GM12878 (cell line): ENCODE data around the gene ZDHHC11B. TPM values are rescaled to one million over a fixed set of nuclear protein-coding genes. Genes with fewer than 3 reads are reported as not detected.

ENCODE experiments used
- ATAC-seq: fragments of 200-7000 bp; cut with Tn5 transposase; 3 replicates; pipeline ENCODE4 v1.9.1; 2020; ENCODE audit warnings: mild to moderate bottlenecking, moderate library complexity
- BruUV-seq: library from RNA; stranded (reverse); fragments of 400-500 nt; replicated peaks from 2 replicates; lab custom pipeline; 2021; lab: Mats Ljungman, UMichigan
- CTCF ChIA-PET: fragments of 300-600 bp; sonication (Branson Sonifier 250); formaldehyde crosslinking; extraction: SDS; loops from one replicate; lab custom pipeline; 2021; ENCODE audit warnings: inconsistent platforms; lab: Yijun Ruan, JAX
- POLR2A ChIA-PET: fragments of 350-600 bp; formaldehyde crosslinking; extraction: SDS; loops from one replicate; lab custom pipeline; 2021; ENCODE audit warnings: inconsistent platforms; lab: Charles Lee
- RAD21 ChIA-PET: fragments of 300-600 bp; sonication (Branson Sonifier 250); formaldehyde crosslinking; loops from one replicate; lab custom pipeline; 2023; ENCODE audit warnings: antibody characterized with exemption; ENCODE audit not compliant: unreplicated experiment; lab: Charles Lee
- SMC1A ChIA-PET: fragments of 300-600 bp; sonication (Branson Sonifier 250); formaldehyde crosslinking; loops from one replicate; lab custom pipeline; 2023; ENCODE audit not compliant: unreplicated experiment, uncharacterized antibody; lab: Charles Lee
- DNase-seq: peaks from one replicate; pipeline ENCODE4 v3.0.0-alpha.2; 2011; ENCODE audit warnings: low read depth, low spot score
- FAIRE-seq: peaks from 3 replicates; lab custom pipeline; 2011; peaks lifted over from hg19 to GRCh38; lab: Jason Lieb, UNC
- H2AFZ ChIP-seq: 2 replicates; pipeline ENCODE4 v1.6.0; 2011; ENCODE audit warnings: low read depth, low read length, control low read depth; ENCODE audit not compliant: control insufficient read depth
- H3K27ac ChIP-seq: 2 replicates; pipeline ENCODE4 v1.5.1; 2011; ENCODE audit warnings: control low read depth; ENCODE audit not compliant: control insufficient read depth, insufficient read depth
- H3K27me3 ChIP-seq, 2 experiments: replicated peaks in 1 of 2; 2 replicates each; pipeline versions ENCODE4 v1.6.0 to v1.6.1; 2011; ENCODE audit warnings: low read length in 1 of 2; ENCODE audit not compliant: control insufficient read depth in 2 of 2, insufficient read depth in 2 of 2
- H3K36me3 ChIP-seq, 2 experiments: 2 replicates each; pipeline ENCODE4 v1.5.1; 2011; ENCODE audit warnings: low read length in 1 of 2; ENCODE audit not compliant: control insufficient read depth in 2 of 2, insufficient read depth in 2 of 2
- H3K4me1 ChIP-seq: 2 replicates; pipeline ENCODE4 v1.6.1; 2011; ENCODE audit warnings: mild to moderate bottlenecking, low read length, moderate library complexity, mixed read lengths; ENCODE audit not compliant: control insufficient read depth, insufficient read depth
- H3K4me2 ChIP-seq: 2 replicates; pipeline ENCODE4 v1.6.0; 2011; ENCODE audit warnings: control low read depth; ENCODE audit not compliant: control insufficient read depth, insufficient read depth
- H3K4me3 ChIP-seq: fragments of 200-600 bp; sonication (generic); 2 replicates; pipeline ENCODE4 v1.5.1; 2016
- H3K79me2 ChIP-seq: 2 replicates; pipeline ENCODE4 v1.6.0; 2011; ENCODE audit warnings: low read length; ENCODE audit not compliant: control insufficient read depth, insufficient read depth
- H3K9ac ChIP-seq: 2 replicates; pipeline ENCODE4 v1.8.0; 2011; ENCODE audit warnings: low read length, control low read depth, mixed read lengths; ENCODE audit not compliant: control insufficient read depth, insufficient read depth
- H3K9me3 ChIP-seq: replicated peaks from 3 replicates; pipeline ENCODE4 v1.5.1; 2011; ENCODE audit warnings: mild to moderate bottlenecking, low read length; ENCODE audit not compliant: control insufficient read depth, insufficient read depth
- H4K20me1 ChIP-seq: 2 replicates; pipeline ENCODE4 v1.6.0; 2011; ENCODE audit not compliant: control insufficient read depth, insufficient read depth
- BACH1 ChIP-seq: fragments of 450-650 bp; IDR thresholded peaks from 2 replicates; pipeline ENCODE4 v1.6.1; 2017; ENCODE audit warnings: mild to moderate bottlenecking, borderline replicate concordance
- BHLHE40 ChIP-seq, 2 experiments: fragments of 450-650 bp in 1 of 2; IDR thresholded peaks; 2 replicates each; pipeline ENCODE4 v1.6.1; 2011 to 2017; ENCODE audit warnings: low read depth in 2 of 2, borderline replicate concordance in 1 of 2, improper control_type of control experiment in 1 of 2, low read length in 1 of 2, mild to moderate bottlenecking in 1 of 2
- CHD1 ChIP-seq: IDR thresholded peaks from 2 replicates; pipeline ENCODE4 v1.6.1; 2012; ENCODE audit warnings: low read depth, low read length, improper control_type of control experiment
- CHD4 ChIP-seq: fragments of 200-600 bp; sonication (generic); IDR thresholded peaks from 2 replicates; pipeline ENCODE4 v1.6.1; 2016; ENCODE audit warnings: mild to moderate bottlenecking
- JUND ChIP-seq: IDR thresholded peaks from 2 replicates; pipeline ENCODE4 v1.6.1; 2012; ENCODE audit warnings: low read depth, mild to moderate bottlenecking, low read length, improper control_type of control experiment, moderate library complexity
- KDM1A ChIP-seq: fragments of 200-600 bp; sonication (generic); IDR thresholded peaks from 2 replicates; pipeline ENCODE4 v1.6.1; 2016; ENCODE audit warnings: borderline replicate concordance
- MXI1 ChIP-seq: fragments of 150-350 bp; IDR thresholded peaks from 2 replicates; pipeline ENCODE4 v1.6.1; 2011; ENCODE audit warnings: low read depth, mild to moderate bottlenecking, inconsistent platforms, low read length, improper control_type of control experiment
- RAD51 ChIP-seq: fragments of 450-650 bp; IDR thresholded peaks from 2 replicates; pipeline ENCODE4 v1.6.1; 2016; ENCODE audit warnings: moderate library complexity, mild to moderate bottlenecking, inconsistent platforms
- ZNF217 ChIP-seq: fragments of 450-650 bp; IDR thresholded peaks from 2 replicates; pipeline ENCODE4 v1.6.1; 2017; ENCODE audit warnings: antibody characterized with exemption, mild to moderate bottlenecking
- ZNF384 ChIP-seq: IDR thresholded peaks from 2 replicates; pipeline ENCODE4 v1.6.1; 2012; ENCODE audit warnings: low read depth, mild to moderate bottlenecking, low read length, improper control_type of control experiment, borderline replicate concordance
- ZSCAN29 ChIP-seq: fragments of 450-650 bp; IDR thresholded peaks from 2 replicates; pipeline ENCODE4 v1.6.1; 2017; ENCODE audit warnings: mild to moderate bottlenecking, moderate library complexity
- WGBS: methylation state at CpG from one replicate; pipeline ENCODE4 v1.1.6; 2016; ENCODE audit warnings: low lambda C conversion rate; ENCODE audit not compliant: insufficient replicate concordance, insufficient coverage; ENCODE audit errors: missing lambda C conversion rate; 5-methylcytosine and 5-hydroxymethylcytosine counted together
- in situ Hi-C: fragments of 300-500 bp; cut with MboI; formaldehyde crosslinking; loops from 9 replicates; pipeline ENCODE4 v1.14.3; 2018; ENCODE audit warnings: mixed read lengths
- intact Hi-C: fragments of 100-400 bp; cut with micrococcal nuclease; formaldehyde crosslinking; loops from one replicate; pipeline ENCODE4 v1.14.2; 2022; ENCODE audit not compliant: unreplicated experiment
- polyA plus RNA-seq, 11 experiments: library from polyadenylated mRNA; depleted of rRNA in 4 of 11; unstranded in 6 of 11; stranded (reverse) in 5 of 11; fragments of >200 nt; fragmentation: Nextera tagmentation in 4 of 11; fragmentation: Illumina TruSeq in 1 of 11; extraction: Ambion mirVana in 4 of 11; extraction: Trizol in 1 of 11; gene quantifications; 1 replicate in 1 of 11; 2 replicates in 10 of 11; pipeline versions ENCODE4 v1.2.1 to v1.2.3, GENCODE V29; 2011 to 2016; ENCODE audit warnings: inconsistent platforms in 2 of 11, missing spikeins in 2 of 11, low read depth in 1 of 11
- total RNA-seq, 4 experiments: library from RNA; depleted of rRNA in 3 of 4; stranded (reverse); fragments of >200 nt in 3 of 4; fragmentation: Illumina TruSeq in 1 of 4; extraction: Trizol in 1 of 4; gene quantifications; 2 replicates each; pipeline versions ENCODE4 v1.2.1 to v1.2.3, GENCODE V29; 2013 to 2021
- TF ChIP-seq, protein P1 (sequence below): IDR thresholded peaks from 2 replicates; pipeline ENCODE4 v1.6.1; 2011; ENCODE audit warnings: borderline replicate concordance, low read depth, mild to moderate bottlenecking, moderate library complexity, low read length; ENCODE audit not compliant: insufficient read depth, poor library complexity, severe bottlenecking
- TF ChIP-seq, protein P2 (sequence below): fragments of 450-650 bp; conservative IDR thresholded peaks from 2 replicates; pipeline ENCODE4 v1.6.1; 2017; ENCODE audit warnings: mild to moderate bottlenecking, moderate library complexity
- TF ChIP-seq, protein P3 (sequence below): fragments of 450-650 bp; IDR thresholded peaks from 2 replicates; pipeline ENCODE4 v1.6.1; 2017; ENCODE audit warnings: antibody characterized with exemption, mild to moderate bottlenecking, moderate library complexity

ZDHHC11B gene
- total and polyA plus RNA-seq, 10 of the 15 experiments (the other 5 are each of a cell fraction or from before 2014, with no cell fraction given), result 0.01 to 0.10 (median 0.09) TPM; not detected in 7

DNA sequence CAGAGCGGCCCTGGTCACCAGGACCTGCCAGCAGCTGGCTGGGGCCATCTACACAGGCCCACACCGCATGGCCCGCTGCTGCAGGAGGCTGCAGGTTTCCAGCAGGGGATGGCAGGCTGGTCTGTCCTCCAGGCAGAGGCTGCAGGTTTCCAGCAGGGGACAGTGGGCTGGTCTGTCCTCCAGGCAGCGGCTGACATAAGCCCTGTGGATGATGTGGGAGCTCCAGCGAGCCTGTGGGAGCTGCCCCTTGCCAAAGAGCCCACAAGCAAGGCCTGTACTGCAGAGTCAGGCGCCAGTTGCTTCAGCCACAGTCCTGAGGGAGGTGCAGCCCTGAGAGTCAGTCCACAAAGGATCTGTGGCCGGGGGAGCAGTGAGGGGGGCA lies 109.9 kb downstream of the ZDHHC11B start (continued):
- TF ChIP-seq ZNF217 (no peak), CHD4 (no peak), RAD51 (no peak), MXI1 (no peak), BHLHE40 (IDR thresholded peaks at IDR 0.05; ENCODE audit: borderline replicate concordance in 1 of 2, low read depth in 2 of 2, low read length in 1 of 2) (no peak), KDM1A (no peak)
- TF ChIP-seq, protein P1, sequence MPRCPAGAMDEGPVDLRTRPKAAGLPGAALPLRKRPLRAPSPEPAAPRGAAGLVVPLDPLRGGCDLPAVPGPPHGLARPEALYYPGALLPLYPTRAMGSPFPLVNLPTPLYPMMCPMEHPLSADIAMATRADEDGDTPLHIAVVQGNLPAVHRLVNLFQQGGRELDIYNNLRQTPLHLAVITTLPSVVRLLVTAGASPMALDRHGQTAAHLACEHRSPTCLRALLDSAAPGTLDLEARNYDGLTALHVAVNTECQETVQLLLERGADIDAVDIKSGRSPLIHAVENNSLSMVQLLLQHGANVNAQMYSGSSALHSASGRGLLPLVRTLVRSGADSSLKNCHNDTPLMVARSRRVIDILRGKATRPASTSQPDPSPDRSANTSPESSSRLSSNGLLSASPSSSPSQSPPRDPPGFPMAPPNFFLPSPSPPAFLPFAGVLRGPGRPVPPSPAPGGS, result no peak

DNA sequence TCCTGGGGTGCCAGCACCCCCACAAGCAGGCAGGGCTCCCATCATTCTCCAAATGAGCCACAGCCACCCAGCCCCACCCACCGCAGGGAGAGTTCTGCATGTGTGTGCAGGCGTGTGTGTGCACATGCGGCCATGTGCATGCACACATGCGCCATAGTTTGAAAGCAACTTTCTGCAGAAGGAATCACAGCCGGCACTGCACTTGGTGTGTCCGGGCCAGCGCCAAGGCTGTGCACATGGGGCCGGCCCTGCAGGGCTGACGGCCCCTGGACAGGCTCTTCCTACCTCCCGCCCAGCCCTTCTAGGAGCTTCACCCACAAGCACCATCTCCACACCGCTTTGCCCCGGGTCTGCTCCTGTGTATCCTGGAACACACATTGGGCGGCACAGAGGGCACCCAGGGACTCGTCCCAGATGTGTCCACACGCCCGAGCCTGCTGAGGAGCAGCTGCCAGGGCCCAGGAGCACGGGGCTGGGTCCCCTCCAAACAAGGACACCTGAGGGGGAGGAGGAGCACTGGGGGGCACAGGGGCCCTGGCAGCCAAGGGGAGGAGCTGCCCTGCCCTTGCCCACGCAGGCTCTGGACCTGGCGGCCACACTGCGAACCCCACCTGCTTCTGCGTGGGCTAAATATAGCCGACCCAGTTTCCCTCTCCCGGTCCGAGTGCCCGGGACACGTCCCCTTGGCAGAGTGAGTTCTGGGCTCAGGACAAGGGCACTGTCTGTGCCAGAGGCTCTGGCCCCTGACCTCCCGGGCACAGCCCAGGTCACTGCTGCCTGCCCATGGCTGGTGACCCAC lies 110.5 kb downstream of the ZDHHC11B start:
- in situ Hi-C loops, result loop anchor here (5.0 kb wide), 1 partner anchor 228 kb away; no protein-coding TSS in a partner anchor
- SMC1A ChIA-PET, result no interaction called here

More for the DNA sequence above, 110.5 kb downstream of the ZDHHC11B start:
- H3K27ac ChIP-seq, result no peak overlapping the region
- H3K4me2 ChIP-seq, result no peak overlapping the region
- H3K27me3 ChIP-seq, result no peaks in the 10 kb centered on the region
- ChIA-PET POLR2A (no interaction called here), CTCF (no interaction called here), RAD21 (no interaction called here)
- BruUV-seq, result no TSS peak
- no peak overlapping the region for H2AFZ ChIP-seq
- TF ChIP-seq, protein P2, sequence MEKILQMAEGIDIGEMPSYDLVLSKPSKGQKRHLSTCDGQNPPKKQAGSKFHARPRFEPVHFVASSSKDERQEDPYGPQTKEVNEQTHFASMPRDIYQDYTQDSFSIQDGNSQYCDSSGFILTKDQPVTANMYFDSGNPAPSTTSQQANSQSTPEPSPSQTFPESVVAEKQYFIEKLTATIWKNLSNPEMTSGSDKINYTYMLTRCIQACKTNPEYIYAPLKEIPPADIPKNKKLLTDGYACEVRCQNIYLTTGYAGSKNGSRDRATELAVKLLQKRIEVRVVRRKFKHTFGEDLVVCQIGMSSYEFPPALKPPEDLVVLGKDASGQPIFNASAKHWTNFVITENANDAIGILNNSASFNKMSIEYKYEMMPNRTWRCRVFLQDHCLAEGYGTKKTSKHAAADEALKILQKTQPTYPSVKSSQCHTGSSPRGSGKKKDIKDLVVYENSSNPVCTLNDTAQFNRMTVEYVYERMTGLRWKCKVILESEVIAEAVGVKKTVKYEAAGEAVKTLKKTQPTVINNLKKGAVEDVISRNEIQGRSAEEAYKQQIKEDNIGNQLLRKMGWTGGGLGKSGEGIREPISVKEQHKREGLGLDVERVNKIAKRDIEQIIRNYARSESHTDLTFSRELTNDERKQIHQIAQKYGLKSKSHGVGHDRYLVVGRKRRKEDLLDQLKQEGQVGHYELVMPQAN, result no peak
- TF ChIP-seq CHD1, result no peak
- TF ChIP-seq, protein P3, sequence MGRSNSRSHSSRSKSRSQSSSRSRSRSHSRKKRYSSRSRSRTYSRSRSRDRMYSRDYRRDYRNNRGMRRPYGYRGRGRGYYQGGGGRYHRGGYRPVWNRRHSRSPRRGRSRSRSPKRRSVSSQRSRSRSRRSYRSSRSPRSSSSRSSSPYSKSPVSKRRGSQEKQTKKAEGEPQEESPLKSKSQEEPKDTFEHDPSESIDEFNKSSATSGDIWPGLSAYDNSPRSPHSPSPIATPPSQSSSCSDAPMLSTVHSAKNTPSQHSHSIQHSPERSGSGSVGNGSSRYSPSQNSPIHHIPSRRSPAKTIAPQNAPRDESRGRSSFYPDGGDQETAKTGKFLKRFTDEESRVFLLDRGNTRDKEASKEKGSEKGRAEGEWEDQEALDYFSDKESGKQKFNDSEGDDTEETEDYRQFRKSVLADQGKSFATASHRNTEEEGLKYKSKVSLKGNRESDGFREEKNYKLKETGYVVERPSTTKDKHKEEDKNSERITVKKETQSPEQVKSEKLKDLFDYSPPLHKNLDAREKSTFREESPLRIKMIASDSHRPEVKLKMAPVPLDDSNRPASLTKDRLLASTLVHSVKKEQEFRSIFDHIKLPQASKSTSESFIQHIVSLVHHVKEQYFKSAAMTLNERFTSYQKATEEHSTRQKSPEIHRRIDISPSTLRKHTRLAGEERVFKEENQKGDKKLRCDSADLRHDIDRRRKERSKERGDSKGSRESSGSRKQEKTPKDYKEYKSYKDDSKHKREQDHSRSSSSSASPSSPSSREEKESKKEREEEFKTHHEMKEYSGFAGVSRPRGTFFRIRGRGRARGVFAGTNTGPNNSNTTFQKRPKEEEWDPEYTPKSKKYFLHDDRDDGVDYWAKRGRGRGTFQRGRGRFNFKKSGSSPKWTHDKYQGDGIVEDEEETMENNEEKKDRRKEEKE, result no peak
- TF ChIP-seq ZSCAN29, result no peak
- no peak for TF ChIP-seq BACH1
- no peak for TF ChIP-seq KDM1A
- TF ChIP-seq MXI1, result no peak
- TF ChIP-seq JUND, result no peak
- no peak for TF ChIP-seq ZNF384
- FAIRE-seq (no peak), ATAC-seq (no peak), DNase-seq (no peak)
- no peaks in the 10 kb centered on the region for H4K20me1 ChIP-seq
- no peaks in the 10 kb centered on the region for H3K79me2 ChIP-seq
- H3K9ac ChIP-seq, result no peak overlapping the region
- H3K4me3 ChIP-seq, result no peak overlapping the region
- no peaks in the 10 kb centered on the region for H3K36me3 ChIP-seq
- intact Hi-C loops, result no loop called here
- WGBS, result 56% methylated on average over 27 of the region's 27 CpGs
- H3K9me3 ChIP-seq, result no peaks in the 10 kb centered on the region
- no peaks in the 10 kb centered on the region for H3K4me1 ChIP-seq
